Suprapubic skin (tissue), 4 donors: ENCODE data around the gene SETDB2.

ENCODE experiments used
- CTCF ChIP-seq, 2 donors: fragments of 200-600 bp in 1 of 2; fragments of 450-650 bp in 1 of 2; sonication (generic) in 1 of 2; IDR thresholded peaks; one replicate each; pipeline ENCODE4 v1.5.1; 2016 to 2019; ENCODE audit warnings: antibody characterized with exemption in 2 of 2, mild to moderate bottlenecking in 1 of 2, moderate library complexity in 1 of 2
- POLR2A ChIP-seq, 2 donors: fragments of 450-650 bp; IDR thresholded peaks; one replicate each; pipeline ENCODE4 v1.6.1; 2017; ENCODE audit warnings: antibody characterized with exemption in 2 of 2, mild to moderate bottlenecking in 2 of 2, moderate library complexity in 2 of 2
- POLR2AphosphoS5 ChIP-seq, 3 donors: sonication (generic); formaldehyde crosslinking; IDR thresholded peaks; one replicate each; pipeline ENCODE4 v1.6.1; 2017; ENCODE audit warnings: antibody characterized with exemption in 3 of 3

DNA sequence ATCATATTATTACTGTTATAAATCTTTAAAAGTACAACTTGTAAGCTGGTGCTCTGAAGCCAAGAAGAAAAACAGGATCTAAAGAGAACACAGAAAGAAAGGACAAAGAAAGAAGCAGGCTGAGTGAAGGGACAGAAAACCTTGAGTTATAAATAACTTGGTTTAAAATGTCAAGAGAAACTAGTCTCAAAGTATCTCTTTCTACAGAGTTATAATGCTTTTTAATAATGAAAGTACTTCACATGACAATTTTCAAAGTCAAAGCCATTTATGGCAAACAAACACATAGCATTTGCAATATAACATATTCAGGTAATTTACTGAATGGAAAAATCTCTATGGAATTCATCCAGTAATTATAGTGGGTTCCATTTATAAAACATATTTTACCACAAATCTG is 33.6 kb upstream of the SETDB2 start:
- TF ChIP-seq CTCF (IDR thresholded peaks at IDR 0.05) = no peak
- no peak for TF ChIP-seq POLR2AphosphoS5 (IDR thresholded peaks at IDR 0.05)
- TF ChIP-seq POLR2A (IDR thresholded peaks at IDR 0.05) = no peak
